NCI-H1436 (cell line): Measurements from ENCODE around the gene RNF220.
"Not testable (repeated sequence)": the region's sequence is repeated elsewhere in the genome, so short reads cannot be mapped to it uniquely, and the experiment has no call there.

Source experiments
- DNase-seq: peaks from one replicate; lab custom pipeline; 2025; lab: John Stamatoyannopoulos, UW

RNF220 gene

DNA sequence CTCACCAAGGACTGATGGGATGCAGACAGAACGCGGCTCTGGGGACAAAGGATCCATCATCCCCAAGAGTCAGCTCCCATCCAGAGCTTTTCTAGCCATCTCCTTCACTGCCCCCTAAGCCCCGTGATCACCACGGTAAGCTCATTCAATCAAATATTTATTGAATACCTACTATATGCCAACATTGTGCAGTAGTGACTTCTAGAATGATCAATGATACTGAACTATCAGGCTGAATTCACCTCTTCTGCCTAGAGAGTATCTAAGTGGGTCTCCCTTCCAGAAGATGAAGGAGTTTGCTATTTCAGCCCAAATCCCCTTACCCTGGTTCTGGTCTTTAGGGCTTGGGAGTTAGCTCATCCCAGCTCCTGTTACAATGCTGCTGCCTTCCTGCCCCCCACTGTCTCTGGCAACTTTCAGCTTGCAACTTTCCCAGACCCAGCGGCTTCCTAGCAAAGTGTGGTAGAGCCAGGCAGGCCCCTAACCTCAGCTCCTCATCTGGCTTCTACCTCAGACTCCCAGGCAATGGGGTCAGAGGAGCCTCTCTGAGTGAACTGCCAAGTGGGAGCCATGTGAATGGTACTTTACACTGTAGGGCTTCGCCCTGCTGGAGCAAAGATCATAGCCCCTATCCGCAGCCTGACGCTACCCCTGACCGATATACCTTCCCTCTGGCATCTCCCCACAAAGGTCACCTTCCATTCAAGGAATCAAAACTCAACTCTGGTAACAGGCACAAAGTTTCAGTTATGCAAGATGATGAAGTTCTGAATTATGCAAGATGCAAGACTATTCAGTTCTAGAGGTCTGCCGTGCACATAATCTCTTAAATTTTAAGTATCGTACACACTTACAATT lies 248.3 kb downstream of the RNF220 start:
- DNase-seq = no peak

DNA sequence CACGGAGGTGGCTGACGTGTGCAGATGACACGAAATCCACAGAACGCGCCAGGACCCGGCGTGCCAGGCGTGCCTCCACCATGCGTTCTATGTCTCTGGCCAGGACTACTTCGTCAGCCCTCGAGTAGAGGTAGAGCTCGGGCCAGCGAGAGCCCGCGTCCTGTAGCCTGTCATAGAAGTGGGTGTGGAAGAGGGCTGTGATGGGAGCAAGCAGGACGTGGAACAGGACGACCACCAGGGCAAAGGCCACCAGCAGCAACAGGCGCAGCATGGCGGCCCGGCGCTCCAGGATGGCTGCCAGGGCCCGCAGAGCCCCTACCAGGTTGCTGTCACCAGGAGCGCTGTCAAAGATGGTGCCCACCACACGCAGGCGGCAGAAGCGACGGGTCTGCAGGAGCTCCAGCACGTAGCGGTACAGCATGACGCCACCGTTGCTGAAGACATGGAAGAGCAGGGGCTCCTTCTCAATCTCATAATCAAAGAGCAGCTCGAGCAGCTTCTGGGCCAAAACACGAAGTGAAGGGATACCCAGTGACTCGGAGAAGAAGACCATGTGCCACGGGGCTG lies 249.6 kb downstream of the RNF220 start:
- no peak for DNase-seq

DNA sequence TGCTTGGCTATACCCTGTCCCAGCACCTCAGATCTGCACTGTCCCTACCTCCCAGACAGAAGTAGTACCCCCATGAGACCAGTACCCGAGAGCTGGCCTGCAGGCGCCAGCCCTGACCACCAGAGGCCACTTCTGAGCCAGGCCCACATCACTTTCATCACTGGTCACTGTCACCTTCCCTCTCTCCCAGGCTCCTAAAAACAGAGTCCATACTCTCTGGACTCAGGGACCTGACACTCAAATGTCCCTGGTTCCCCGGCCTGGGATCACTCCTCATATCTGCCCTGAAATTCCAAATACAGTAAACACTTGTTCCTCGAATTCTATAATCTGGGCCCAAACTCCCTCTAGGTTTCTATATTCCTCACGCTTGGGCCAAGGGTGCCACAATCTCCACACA lies 250.6 kb downstream of the RNF220 start:
- no peak for DNase-seq

DNA sequence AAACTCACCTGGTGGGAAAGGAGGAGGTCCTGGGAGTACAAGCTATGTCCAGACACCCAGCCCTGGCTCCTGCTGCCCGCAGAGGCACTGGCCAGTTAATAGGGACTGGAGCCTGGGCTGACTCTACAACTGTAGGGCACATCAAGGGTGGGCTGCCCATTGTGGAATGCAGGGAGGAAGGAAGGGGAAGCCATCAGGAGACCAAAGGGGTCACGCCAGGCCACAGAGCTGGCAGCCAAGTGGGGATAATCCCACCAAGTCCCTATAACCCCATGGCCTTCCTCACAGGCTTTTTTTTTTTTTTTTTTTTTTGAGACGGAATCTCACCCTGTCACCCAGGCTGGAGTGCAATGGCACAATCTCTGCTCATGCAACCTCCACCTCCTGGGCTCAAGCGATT lies 254.5 kb downstream of the RNF220 start:
- no peak for DNase-seq

DNA sequence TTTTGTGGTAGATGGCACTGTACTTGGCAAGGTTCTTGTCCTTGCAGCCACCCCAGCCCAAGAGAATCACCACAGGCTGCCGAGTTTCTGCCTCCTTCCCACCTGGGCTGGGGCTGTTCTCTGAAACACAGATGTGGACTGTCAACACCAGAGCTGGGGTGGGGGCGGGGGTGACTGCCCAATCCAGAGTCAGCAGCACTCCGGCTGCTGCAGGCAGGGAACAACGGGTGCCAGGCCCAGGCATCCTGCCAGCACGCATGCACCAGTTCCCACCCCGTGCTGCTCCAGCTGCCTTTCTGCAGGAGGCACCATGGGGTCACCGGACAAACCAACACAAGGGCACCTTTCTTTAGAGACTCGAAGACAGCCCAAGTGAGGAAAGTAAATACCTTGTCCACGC lies 255.1 kb downstream of the RNF220 start:
- DNase-seq = no peak

DNA sequence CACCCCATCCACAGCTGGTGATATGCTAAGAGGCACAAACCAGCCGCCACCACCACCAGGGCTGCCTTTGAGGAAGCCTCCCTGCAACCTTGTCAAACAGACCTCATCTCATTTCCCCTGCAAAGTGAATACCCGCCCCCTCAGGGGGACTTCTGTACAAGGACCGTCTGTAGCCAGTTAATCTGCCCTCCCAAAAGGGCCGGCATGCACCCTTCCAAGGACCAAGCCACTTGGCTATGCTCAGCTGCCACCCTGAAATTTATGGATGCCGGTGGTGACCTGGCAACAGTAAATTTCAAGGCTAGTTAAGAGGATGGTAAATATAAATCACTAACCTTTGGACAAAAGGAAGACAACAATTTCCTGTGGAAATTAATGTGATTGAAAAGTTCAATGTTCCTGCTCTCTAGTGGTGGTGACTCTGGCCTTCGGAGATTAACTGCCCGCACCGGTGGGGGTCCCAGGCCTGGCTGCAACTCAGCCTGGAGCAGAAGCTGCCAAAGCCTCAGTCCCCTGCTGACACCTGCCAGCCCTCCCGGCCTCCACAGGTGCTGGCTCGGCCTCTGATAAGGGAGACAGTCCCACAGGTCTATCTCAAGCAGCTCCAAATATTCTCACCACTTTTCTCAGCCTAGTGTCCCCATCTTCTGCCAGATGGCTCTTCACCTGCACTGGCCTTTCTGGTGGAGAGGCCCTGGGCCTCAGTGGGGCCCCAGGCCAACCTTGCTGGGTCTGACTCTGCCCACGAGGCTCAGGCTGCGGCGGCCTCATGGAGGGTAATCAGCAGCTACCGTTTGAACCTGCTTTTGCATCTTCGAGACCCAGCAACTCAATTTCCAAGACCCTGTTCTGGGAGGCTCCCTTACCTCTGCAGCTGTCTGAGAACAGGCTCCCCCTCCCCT lies 257.0 kb downstream of the RNF220 start:
- no peak for DNase-seq

DNA sequence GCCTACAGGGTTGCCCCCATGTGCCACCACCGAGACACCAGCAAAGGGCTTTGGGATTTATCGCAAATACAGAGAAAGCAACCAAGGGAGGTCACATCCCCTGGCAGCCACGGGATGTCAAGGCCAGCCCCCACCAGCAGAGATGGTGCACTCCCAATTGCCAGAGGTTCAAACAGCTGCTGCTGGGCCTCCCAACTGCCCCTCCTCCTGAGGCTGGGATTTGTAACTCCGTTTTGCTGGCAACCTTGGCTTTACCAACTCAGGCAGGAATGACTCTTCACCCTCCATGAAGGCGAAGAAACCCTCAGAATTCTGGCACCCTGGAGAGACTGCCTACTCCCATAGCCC lies 257.6 kb downstream of the RNF220 start:
- no peak for DNase-seq

DNA sequence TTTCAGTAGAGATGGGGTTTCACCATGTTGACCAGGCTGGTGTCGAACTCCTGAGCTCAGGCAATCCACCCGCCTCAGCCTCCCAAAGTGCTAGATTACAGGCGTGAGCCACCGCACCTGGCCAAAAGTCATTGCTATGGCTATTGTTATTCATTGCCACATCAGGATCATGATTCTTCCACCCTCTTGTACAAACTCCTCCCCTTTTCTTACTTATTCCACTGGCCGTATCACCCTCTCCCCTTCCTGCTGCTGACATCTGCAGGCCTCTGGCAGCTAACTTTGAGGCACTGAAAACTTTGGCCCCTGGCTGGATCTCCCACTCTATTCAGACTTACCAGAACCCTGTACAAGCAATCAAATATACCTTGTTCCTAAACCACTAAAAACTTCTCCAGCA lies 258.4 kb downstream of the RNF220 start:
- DNase-seq = no peak

DNA sequence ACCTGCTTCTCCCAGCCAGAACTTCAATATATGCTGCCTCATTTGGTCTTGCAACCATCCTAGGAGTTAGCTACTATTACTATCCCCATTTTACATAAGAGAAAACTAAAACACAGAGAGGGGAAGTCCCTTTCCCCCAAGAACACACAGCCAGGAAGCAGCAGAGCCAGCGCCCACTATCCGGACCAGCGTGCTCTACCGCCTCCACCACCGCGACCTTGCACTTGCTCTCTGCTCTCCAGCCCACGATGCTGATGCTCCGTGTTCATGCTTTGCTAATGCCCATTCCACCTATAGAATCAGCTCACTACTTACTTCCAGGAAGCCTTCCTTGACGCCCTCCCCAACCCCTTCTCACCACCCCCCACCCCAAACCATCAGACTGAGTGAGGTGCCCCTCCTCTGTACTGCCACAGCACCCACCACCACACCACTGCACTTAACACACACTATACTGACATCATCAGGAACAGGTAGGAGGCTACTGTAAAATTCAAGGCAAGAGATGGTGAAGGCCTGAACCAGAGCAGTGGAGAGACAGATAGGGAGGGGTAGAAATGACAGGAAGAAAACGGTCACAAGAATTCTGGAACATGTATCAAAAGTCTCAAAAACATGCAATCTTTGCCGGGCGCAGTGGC lies 259.8 kb downstream of the RNF220 start:
- no peak for DNase-seq

DNA sequence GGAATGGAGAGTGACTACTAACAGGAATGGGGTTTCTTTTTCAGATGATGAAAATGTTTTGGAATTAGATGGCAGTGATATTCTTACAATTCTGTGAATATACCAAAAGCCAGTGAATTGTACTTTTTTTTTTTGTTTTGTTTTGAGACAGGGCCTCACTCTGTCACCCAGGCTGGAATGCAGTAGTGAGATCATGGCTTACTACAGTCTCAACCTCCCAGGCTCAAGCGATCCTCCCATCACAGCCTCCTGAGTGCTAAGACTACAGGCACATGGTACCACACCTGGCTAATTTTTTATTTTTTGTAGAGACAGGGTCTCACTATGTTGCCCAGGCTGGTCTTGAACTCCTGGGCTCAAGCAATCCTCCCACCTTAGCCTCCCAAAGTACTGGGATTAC lies 261.7 kb downstream of the RNF220 start:
- not testable (repeated sequence) for DNase-seq

DNA sequence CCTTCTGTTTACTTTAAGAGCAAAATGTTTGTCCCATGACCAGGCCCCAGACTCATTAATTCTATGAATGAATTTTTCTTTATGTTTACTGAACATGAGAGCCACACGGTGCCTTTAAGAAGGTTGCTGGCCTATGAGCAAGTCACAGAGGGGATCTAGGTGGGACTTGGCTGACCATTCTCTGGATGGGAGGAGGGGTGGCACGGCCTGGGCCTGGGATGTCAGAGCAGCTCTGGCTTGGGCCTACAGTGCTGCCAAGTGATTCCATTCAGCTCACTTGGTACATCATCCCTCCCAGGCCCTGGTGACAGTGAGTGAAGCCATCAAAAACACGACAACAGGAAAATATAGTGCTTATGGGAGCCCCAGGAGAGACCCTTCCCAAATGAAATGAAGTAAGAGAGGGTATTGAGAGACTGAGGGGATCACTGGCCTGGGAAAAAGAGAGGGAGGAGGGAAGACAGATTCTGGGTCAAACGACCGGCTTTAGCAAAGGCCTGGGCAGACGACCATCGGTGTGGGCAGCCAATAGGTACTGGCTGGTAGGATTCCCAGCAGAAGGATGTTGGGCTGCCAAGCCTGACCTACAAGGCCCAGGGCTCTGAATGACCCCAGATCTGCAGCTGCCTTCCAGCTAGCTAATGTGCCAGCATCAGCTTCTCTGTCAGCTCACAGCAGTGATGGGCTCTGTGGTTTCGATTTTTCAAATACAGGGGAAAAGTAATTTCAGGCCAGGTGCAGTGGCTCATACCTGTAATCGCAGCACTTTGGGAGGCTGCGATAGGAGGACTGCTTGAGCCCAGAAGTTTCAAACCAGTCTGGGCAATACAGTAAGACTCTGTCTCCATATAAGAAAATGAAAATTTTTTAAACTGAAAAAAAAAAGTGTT lies 265.9 kb downstream of the RNF220 start:
- no peak for DNase-seq

DNA sequence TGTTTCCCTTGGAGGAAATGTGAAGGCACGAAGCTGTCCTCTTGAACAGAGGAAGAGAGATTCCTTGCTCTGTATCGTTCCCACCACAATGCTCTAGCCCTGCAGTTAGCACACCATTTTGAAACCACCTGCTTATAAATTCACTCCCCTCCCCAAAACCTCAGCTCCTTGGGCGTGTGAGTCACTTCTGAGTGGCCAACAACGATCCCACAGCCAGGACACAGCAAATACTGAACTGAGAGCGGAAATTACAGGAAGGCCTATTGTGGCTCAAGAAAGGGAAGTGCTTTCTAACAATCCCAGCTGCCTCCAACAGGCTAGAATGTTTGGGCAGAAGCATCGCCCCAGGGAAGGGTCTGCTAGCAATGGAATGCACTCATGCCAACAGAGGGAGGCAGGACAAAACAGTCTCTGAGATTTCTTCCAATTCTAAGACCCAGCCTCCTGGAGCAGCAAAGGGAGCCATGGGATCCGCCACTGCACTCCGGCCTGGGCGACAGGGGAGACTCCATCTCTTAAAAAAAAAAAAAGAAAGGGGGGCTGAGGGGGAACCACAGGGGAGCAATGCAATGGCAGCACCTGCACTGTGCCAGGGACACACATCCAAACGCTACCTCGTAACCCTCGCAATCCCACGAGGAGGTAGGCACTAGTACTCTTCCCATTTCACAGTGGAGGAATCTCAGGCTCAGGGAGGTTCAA lies 267.4 kb downstream of the RNF220 start:
- DNase-seq = no peak

DNA sequence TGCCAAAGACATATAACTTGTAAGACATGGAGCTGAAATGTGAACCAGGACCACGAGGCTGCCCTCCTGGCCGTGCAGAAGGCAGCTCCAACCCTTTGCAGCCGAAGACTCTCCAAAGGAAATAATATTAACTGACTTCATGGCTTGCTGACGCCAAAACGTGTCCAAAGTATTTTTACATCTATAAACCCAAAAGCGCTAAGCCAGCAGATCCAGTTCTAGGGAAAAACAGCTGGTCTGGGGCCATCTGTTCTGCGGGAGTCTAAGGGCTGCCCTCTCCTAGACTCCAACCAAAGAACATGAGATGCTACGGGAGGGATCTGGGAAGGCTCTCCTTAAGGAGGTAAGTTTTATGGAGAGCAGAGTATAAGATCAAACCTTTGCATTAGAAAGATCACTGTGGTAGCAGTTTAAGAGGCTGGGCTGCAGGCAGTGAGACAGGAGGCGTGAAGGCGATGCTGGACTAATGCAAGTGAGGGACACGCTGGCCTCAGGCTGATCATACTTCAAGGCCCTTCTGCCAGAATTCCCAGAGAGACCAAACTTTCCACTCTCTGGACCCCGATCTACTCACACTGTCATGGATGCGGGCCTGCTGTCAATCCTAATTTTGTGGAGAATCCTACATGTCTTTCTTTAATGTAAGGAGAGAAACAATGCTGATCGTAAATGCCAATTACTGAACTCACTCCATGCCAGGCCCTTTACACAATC lies 268.1 kb downstream of the RNF220 start:
- no peak for DNase-seq

DNA sequence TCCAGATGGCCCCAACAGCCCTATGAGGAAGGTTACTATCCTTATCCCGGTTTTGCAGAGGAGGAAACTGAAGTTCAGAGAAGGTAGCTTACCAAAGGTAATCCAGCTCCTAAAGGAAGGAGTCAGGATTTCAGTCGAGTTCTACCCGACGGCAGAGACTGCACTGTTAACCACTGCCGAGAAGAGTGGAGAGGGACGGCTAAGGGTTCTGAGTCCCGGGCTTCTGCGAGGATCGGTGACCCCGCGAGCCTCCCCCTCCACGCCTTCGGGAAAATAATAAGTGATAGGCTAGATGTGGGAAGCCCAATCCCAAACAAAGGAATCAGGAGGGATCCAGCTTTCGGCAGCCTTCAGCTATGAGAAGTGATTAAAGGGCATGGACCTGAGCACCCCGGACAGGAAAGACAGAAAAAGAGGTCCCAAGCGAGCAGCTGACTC lies 268.6 kb downstream of the RNF220 start:
- DNase-seq = no peak

DNA sequence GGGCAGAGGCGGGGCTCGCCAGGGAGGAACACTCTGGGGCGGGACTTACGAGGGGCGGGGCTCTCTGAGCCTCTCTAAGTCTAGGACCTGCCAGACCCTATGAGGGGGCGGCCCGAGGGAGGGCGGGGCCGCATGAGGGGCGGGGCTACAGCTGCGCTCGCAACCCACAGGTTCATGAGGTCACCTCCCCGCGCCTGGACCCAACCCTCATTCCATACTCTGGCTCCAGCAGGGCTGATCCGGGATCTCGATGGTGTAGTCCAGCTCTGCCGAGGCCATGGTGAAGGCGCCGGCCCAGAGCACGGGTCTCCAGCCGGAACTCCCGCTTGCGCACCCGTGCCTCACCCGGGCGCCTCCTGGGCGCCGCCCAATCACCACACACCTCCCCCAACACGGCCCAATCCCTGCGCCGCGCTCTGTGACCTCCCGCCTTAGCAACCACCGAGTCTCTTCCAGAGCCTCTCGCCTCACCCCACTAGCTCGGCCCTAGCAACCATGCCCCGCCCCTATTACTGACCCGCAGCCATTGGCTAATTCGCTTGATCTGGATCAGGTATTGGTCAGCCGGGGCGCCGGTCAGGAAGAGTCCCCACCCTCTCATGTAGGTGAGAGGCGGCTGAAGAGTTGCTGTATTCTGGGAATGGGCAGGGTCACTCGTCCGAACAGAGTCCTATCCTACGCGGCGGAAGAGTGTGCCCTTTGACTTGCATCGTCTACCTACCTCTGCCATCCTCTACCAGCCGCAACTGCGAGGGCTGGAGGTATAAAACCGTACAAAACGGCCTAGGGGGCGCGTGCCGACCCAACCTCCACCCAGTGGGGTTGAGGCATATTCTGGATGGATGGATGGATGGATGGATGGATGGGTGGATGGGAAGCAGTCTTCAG lies 269.3 kb downstream of the RNF220 start, which contains the start of the genes ARMH1 and TMEM53:
TSS of gene ARMH1 (plus strand) at position 602 of the 888 bp plus-strand sequence. CDS start 14,984 bp downstream, outside the sequence.
TSS of gene TMEM53 (minus strand) at position 369 of the 888 bp plus-strand sequence. CDS start at position 279, 90 bp downstream.
- DNase-seq = peak; percentile 99

DNA sequence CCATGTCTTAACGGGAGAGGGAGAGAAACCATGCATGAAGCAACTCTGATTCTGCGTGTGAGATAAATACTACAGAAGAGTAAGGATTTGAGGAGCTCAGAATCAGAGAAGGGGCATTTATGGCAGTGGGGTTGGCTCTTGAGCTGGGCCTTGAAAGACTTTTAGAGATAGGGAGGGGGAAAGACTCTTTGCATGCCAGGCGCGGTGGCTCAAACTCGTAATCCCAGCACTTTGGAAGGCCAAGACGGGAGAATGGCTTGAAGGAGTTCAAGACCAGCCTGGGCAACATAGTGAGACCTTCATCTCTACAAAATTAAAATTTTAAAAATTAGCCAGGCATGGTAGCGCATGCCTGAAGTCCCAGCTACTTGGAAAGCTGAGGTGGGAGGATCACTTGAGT lies 270.1 kb downstream of the RNF220 start:
- no peak for DNase-seq

DNA sequence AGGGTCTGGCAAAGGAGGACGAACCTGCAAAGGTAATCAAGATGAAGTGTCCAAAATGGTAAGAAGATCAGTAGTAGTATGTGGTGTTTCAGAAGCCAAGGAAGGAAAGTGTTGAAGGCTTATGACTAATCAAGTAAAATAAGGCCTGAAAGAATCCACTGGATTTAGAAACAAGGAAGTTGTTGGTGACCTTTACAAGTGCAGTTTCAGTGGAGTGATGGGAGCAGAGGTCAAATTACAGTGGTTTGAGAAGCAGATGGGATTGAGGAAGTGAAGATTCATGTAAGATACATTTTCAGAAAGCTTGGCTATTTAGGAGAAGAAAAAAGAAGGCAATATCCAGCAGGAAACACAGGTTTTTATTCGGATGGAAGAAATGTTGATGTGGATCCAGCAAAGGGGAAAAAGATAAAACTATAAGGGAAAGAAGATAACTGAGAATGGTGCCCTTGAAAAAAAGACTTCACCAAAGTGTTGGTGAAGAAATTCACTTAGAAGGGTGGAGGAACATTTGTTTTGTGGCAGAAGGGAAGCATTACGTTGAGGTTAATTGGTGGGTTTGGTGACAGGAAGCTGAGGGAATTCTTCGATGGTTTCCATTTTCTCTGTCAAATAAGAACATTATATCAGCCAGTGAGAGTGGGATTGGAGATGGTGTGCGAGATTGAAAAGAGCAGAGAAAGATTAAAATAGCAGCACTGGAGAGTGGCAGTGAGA lies 271.6 kb downstream of the RNF220 start:
- no peak for DNase-seq

DNA sequence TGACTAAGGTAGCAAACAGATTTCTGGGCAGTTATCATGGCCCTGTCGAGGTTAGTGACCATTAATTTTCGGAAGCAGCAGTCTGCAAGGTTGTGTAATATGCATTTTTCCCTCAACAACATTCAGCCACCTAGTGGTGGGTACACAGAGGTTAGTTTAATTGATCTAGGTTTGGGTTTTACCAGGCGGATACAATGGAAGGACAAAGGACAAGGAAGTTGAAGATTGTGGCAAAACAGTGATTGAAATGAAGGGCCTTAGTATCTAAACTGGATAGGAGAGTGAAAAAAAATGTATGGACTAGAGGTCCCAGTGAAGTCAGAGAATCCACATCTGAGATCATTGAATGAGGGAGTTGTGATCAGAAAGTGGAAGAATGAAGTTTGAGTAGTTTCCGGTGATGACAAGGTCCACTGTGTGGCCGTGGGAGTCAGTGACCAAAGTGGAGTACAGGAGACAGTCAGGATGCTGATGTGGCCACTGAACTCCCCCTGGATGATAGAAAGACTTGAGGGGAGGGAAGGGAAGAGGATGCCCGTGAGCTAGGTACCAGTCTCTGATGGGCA lies 272.2 kb downstream of the RNF220 start:
- DNase-seq = no peak
